ENCODE data around the gene MRPL49. TPM values are rescaled to one million over a fixed set of nuclear protein-coding genes. Genes with fewer than 3 reads are reported as not detected.
A peak's percentile ranks its signal among the peaks of the same experiment; 100 is the strongest.

The MRPL49 gene
- total RNA-seq, 1 experiment from 2014 or later: 91.0 TPM

GRCh38 chr11:65131417-65131776 lies 9.3 kb downstream of the MRPL49 start:
- TF ChIP-seq CTCF (conservative IDR thresholded peaks at IDR 0.05; ENCODE audit: low read depth, low read length) (no peak), EZH2 (IDR thresholded peaks at IDR 0.05; ENCODE audit: borderline replicate concordance, low read depth, low read length, poor library complexity, severe bottlenecking) (no peak)
- Histone ChIP-seq H3K36me3 (ENCODE audit: insufficient read depth, low read length, poor library complexity, severe bottlenecking) (peaks cover 60% of the 10 kb centered on the region), H3K27ac (ENCODE audit: low read depth, low read length, poor library complexity, severe bottlenecking) (no peak overlapping the region), H3K27me3 (replicated peaks; ENCODE audit: insufficient read depth, low read depth, low read length, poor library complexity) (no peaks in the 10 kb centered on the region), H3K4me3 (ENCODE audit: low read depth, low read length, poor library complexity, severe bottlenecking) (no peak overlapping the region), H3K4me1 (ENCODE audit: insufficient read depth, low read length, poor library complexity, severe bottlenecking) (peaks cover 17% of the 10 kb centered on the region), H3K9me3 (ENCODE audit: low read depth, low read length, poor library complexity, severe bottlenecking) (no peaks in the 10 kb centered on the region)
- BruUV-seq (replicated peaks): no TSS peak
- ChIA-PET CTCF (interaction anchor here (0.6 kb wide), 1 partner anchor 9 kb away, joined by 7 read pairs; no protein-coding TSS in a partner anchor), POLR2A (ENCODE audit: low non-redundant PET) (interaction anchor here (0.5 kb wide), 1 partner anchor 181 kb away, joined by 5 read pairs; no protein-coding TSS in a partner anchor)
- intact Hi-C loops (cut with micrococcal nuclease; ENCODE audit: unreplicated experiment): no loop called here
- no peak for DNase-seq (ENCODE audit: low spot score)

GRCh38 chr11:65131895-65132237 lies 9.7 kb downstream of the MRPL49 start:
- Histone ChIP-seq H3K27me3 (replicated peaks; ENCODE audit: insufficient read depth, low read depth, low read length, poor library complexity) (no peaks in the 10 kb centered on the region), H3K9me3 (ENCODE audit: low read depth, low read length, poor library complexity, severe bottlenecking) (no peaks in the 10 kb centered on the region), H3K4me3 (ENCODE audit: low read depth, low read length, poor library complexity, severe bottlenecking) (no peak overlapping the region), H3K27ac (ENCODE audit: low read depth, low read length, poor library complexity, severe bottlenecking) (no peak overlapping the region), H3K4me1 (ENCODE audit: insufficient read depth, low read length, poor library complexity, severe bottlenecking) (peaks cover 17% of the 10 kb centered on the region), H3K36me3 (ENCODE audit: insufficient read depth, low read length, poor library complexity, severe bottlenecking) (peaks cover 56% of the 10 kb centered on the region)
- no peak for DNase-seq (ENCODE audit: low spot score)
- POLR2A ChIA-PET (ENCODE audit: low non-redundant PET): interaction anchor here (0.5 to 0.7 kb wide), 2 partner anchors 27 to 181 kb away, joined by 3 to 5 read pairs; no protein-coding TSS in a partner anchor
- BruUV-seq (replicated peaks): no TSS peak
- CTCF ChIA-PET: no interaction called here
- TF ChIP-seq CTCF (conservative IDR thresholded peaks at IDR 0.05; ENCODE audit: low read depth, low read length) (no peak), EZH2 (IDR thresholded peaks at IDR 0.05; ENCODE audit: borderline replicate concordance, low read depth, low read length, poor library complexity, severe bottlenecking) (no peak)
- intact Hi-C loops (cut with micrococcal nuclease; ENCODE audit: unreplicated experiment): no loop called here

- peak overlapping the region; percentile 70 for H3K4me3 ChIP-seq (ENCODE audit: low read depth, low read length, poor library complexity, severe bottlenecking)
- H3K9me3 ChIP-seq (ENCODE audit: low read depth, low read length, poor library complexity, severe bottlenecking): no peaks in the 10 kb centered on the region
- DNase-seq (ENCODE audit: low spot score): no peak
- intact Hi-C loops (cut with micrococcal nuclease; ENCODE audit: unreplicated experiment): no loop called here
- H3K27me3 ChIP-seq (replicated peaks; ENCODE audit: insufficient read depth, low read depth, low read length, poor library complexity): no peaks in the 10 kb centered on the region
- no peak for TF ChIP-seq EZH2 (IDR thresholded peaks at IDR 0.05; ENCODE audit: borderline replicate concordance, low read depth, low read length, poor library complexity, severe bottlenecking)
- TF ChIP-seq CTCF (conservative IDR thresholded peaks at IDR 0.05; ENCODE audit: low read depth, low read length): no peak
- no TSS peak for BruUV-seq (replicated peaks)
- no peak overlapping the region for H3K27ac ChIP-seq (ENCODE audit: low read depth, low read length, poor library complexity, severe bottlenecking)
- H3K36me3 ChIP-seq (ENCODE audit: insufficient read depth, low read length, poor library complexity, severe bottlenecking): peaks cover 50% of the 10 kb centered on the region
- ChIA-PET POLR2A (ENCODE audit: low non-redundant PET) (interaction anchor here (0.7 kb wide), 1 partner anchor 26 kb away, joined by 3 read pairs; no protein-coding TSS in a partner anchor), CTCF (no interaction called here)
- H3K4me1 ChIP-seq (ENCODE audit: insufficient read depth, low read length, poor library complexity, severe bottlenecking): peaks cover 17% of the 10 kb centered on the region
These were observed 10.3 kb downstream of the MRPL49 start for GRCh38 chr11:65132238-65132987.

Data from A673 (cell line).